IMR-90 (cell line): Measurements from ENCODE around the gene TTC28. TPM values are rescaled to one million over a fixed set of nuclear protein-coding genes. Genes with fewer than 3 reads are reported as not detected.

ENCODE experiments used
- ATAC-seq: fragments of 200-7000 bp; cut with Tn5 transposase; 2 replicates; pipeline ENCODE4 v1.9.1; 2020; ENCODE audit warnings: low read depth, mild to moderate bottlenecking, moderate library complexity
- BruUV-seq: library from RNA; stranded (reverse); fragments of 400-500 nt; replicated peaks from 2 replicates; lab custom pipeline; 2021; lab: Mats Ljungman, UMichigan
- CTCF ChIA-PET: fragments of 300-600 bp; formaldehyde crosslinking; extraction: SDS; loops from one replicate; lab custom pipeline; 2021; ENCODE audit warnings: antibody characterized with exemption; lab: Yijun Ruan, JAX
- POLR2A ChIA-PET: fragments of 300-600 bp; sonication (Branson Sonifier 250); formaldehyde crosslinking; loops from one replicate; lab custom pipeline; 2022; ENCODE audit warnings: antibody characterized with exemption; ENCODE audit not compliant: unreplicated experiment; lab: Charles Lee
- DNase-seq: peaks from one replicate; pipeline ENCODE4 v3.0.0; 2013
- H2AFZ ChIP-seq: replicated peaks from 2 replicates; pipeline ENCODE3; 2013; ENCODE audit warnings: low read length, mild to moderate bottlenecking; ENCODE audit not compliant: poor library complexity
- H2AK5ac ChIP-seq: 2 replicates; pipeline ENCODE4 v1.6.1; 2013; ENCODE audit warnings: low read depth, low read length, inconsistent platforms
- H2AK9ac ChIP-seq: replicated peaks from 2 replicates; pipeline ENCODE3; 2013; ENCODE audit warnings: mild to moderate bottlenecking, low read depth, low read length, moderate library complexity; ENCODE audit not compliant: poor library complexity
- H2BK120ac ChIP-seq: 2 replicates; pipeline ENCODE4 v1.6.1; 2013; ENCODE audit warnings: low read depth, low read length, inconsistent platforms
- H2BK15ac ChIP-seq: 3 replicates; pipeline ENCODE4 v1.6.1; 2013; ENCODE audit warnings: low read depth, low read length, inconsistent platforms
- H2BK20ac ChIP-seq: 2 replicates; pipeline ENCODE4 v1.6.1; 2013; ENCODE audit warnings: low read depth, mild to moderate bottlenecking, inconsistent platforms, low read length, moderate library complexity
- H2BK5ac ChIP-seq: 2 replicates; pipeline ENCODE4 v1.6.1; 2013; ENCODE audit warnings: mild to moderate bottlenecking, low read depth, low read length, inconsistent platforms; ENCODE audit not compliant: poor library complexity, severe bottlenecking
- H3K14ac ChIP-seq: replicated peaks from 2 replicates; pipeline ENCODE4 v1.6.1; 2013; ENCODE audit warnings: low read depth, low read length, inconsistent platforms
- H3K18ac ChIP-seq: 2 replicates; pipeline ENCODE4 v1.6.1; 2013; ENCODE audit warnings: low read depth, low read length, control low read depth
- H3K23ac ChIP-seq: 2 replicates; pipeline ENCODE4 v1.6.1; 2013; ENCODE audit warnings: low read depth, low read length, inconsistent platforms
- H3K27ac ChIP-seq: 2 replicates; pipeline ENCODE4 v1.5.1; 2013; ENCODE audit warnings: mild to moderate bottlenecking, control low read depth, low read length; ENCODE audit not compliant: insufficient read depth
- H3K27me3 ChIP-seq: 2 replicates; pipeline ENCODE4 v1.6.1; 2013; ENCODE audit warnings: low read length; ENCODE audit not compliant: control insufficient read depth, insufficient read depth
- H3K36me3 ChIP-seq: 2 replicates; pipeline ENCODE4 v1.6.1; 2013; ENCODE audit warnings: low read length, mixed read lengths; ENCODE audit not compliant: control insufficient read depth, insufficient read depth
- H3K4ac ChIP-seq: 2 replicates; pipeline ENCODE4 v1.6.1; 2013; ENCODE audit warnings: low read depth, low read length, inconsistent platforms
- H3K4me1 ChIP-seq: 2 replicates; pipeline ENCODE4 v1.6.1; 2013; ENCODE audit warnings: low read length, mixed read lengths; ENCODE audit not compliant: control insufficient read depth, insufficient read depth
- H3K4me2 ChIP-seq: 2 replicates; pipeline ENCODE4 v1.6.1; 2013; ENCODE audit warnings: low read depth, mild to moderate bottlenecking, control low read depth, low read length, moderate library complexity
- H3K4me3 ChIP-seq: 2 replicates; pipeline ENCODE4 v1.5.1; 2013; ENCODE audit warnings: low read depth, mild to moderate bottlenecking, control low read depth, low read length, moderate library complexity; ENCODE audit not compliant: insufficient read depth
- H3K56ac ChIP-seq: 2 replicates; pipeline ENCODE4 v1.6.1; 2013; ENCODE audit warnings: low read length, inconsistent platforms; ENCODE audit not compliant: insufficient read depth; ENCODE audit errors: extremely low read depth
- H3K79me1 ChIP-seq, 2 experiments: 2 replicates each; pipeline ENCODE4 v1.6.1; 2013; ENCODE audit warnings: low read length in 2 of 2, inconsistent platforms in 1 of 2, low read depth in 1 of 2
- H3K9ac ChIP-seq: 2 replicates; pipeline ENCODE4 v1.6.1; 2013; ENCODE audit warnings: low read depth, low read length, control low read depth
- H3K9me1 ChIP-seq: 2 replicates; pipeline ENCODE4 v1.6.1; 2013; ENCODE audit warnings: low read length, inconsistent platforms; ENCODE audit not compliant: insufficient read depth
- H3K9me3 ChIP-seq: 2 replicates; pipeline ENCODE4 v1.6.1; 2013; ENCODE audit warnings: low read length; ENCODE audit not compliant: control insufficient read depth, insufficient read depth
- H4K20me1 ChIP-seq: 2 replicates; pipeline ENCODE4 v1.6.1; 2013; ENCODE audit warnings: low read length, inconsistent platforms; ENCODE audit not compliant: insufficient read depth
- H4K5ac ChIP-seq: 2 replicates; pipeline ENCODE4 v1.6.1; 2013; ENCODE audit warnings: mild to moderate bottlenecking, low read depth, low read length, control low read depth
- H4K8ac ChIP-seq, 2 experiments: 2 replicates each; pipeline ENCODE4 v1.6.1; 2013; ENCODE audit warnings: low read depth in 2 of 2, low read length in 2 of 2, control low read depth in 1 of 2, inconsistent platforms in 1 of 2
- H4K91ac ChIP-seq: 2 replicates; pipeline ENCODE4 v1.6.1; 2013; ENCODE audit warnings: low read depth, low read length, inconsistent platforms; ENCODE audit not compliant: insufficient read depth
- BHLHE40 ChIP-seq: fragments of 150-350 bp; IDR thresholded peaks from 2 replicates; pipeline ENCODE4 v1.6.1; 2016; ENCODE audit warnings: mild to moderate bottlenecking, low read depth, low read length
- CEBPB ChIP-seq: IDR thresholded peaks from 2 replicates; pipeline ENCODE4 v1.6.1; 2012; ENCODE audit warnings: low read depth, low read length, improper control_type of control experiment
- CHD1 ChIP-seq: IDR thresholded peaks from 2 replicates; pipeline ENCODE4 v1.6.1; 2012; ENCODE audit warnings: low read depth, low read length, improper control_type of control experiment
- CTCF ChIP-seq: conservative IDR thresholded peaks from 2 replicates; pipeline ENCODE4 v1.5.1; 2012; ENCODE audit warnings: mild to moderate bottlenecking, low read depth, low read length, improper control_type of control experiment
- FOS ChIP-seq: fragments of 150-350 bp; IDR thresholded peaks from 2 replicates; pipeline ENCODE4 v1.6.1; 2016; ENCODE audit warnings: low read depth, low read length
- MAFK ChIP-seq: IDR thresholded peaks from 2 replicates; pipeline ENCODE4 v1.6.1; 2012; ENCODE audit warnings: low read depth, low read length, improper control_type of control experiment
- MAZ ChIP-seq: IDR thresholded peaks from 2 replicates; pipeline ENCODE4 v1.6.1; 2012; ENCODE audit warnings: low read depth, mild to moderate bottlenecking, low read length, improper control_type of control experiment, moderate library complexity, borderline replicate concordance
- MXI1 ChIP-seq: IDR thresholded peaks from 2 replicates; pipeline ENCODE4 v1.6.1; 2012; ENCODE audit warnings: low read depth, mild to moderate bottlenecking, low read length, moderate library complexity, borderline replicate concordance
- NFE2L2 ChIP-seq: fragments of 150-350 bp; IDR thresholded peaks from 2 replicates; pipeline ENCODE4 v1.6.1; 2016; ENCODE audit warnings: low read depth, mild to moderate bottlenecking, low read length
- POLR2A ChIP-seq: IDR thresholded peaks from 2 replicates; pipeline ENCODE4 v1.6.1; 2012; ENCODE audit warnings: mild to moderate bottlenecking, low read depth, low read length
- RAD21 ChIP-seq: IDR thresholded peaks from 2 replicates; pipeline ENCODE4 v1.6.1; 2012; ENCODE audit warnings: low read length, improper control_type of control experiment
- RCOR1 ChIP-seq: IDR thresholded peaks from 2 replicates; pipeline ENCODE4 v1.6.1; 2012; ENCODE audit warnings: mild to moderate bottlenecking, low read length, improper control_type of control experiment; ENCODE audit not compliant: insufficient replicate concordance
- RFX5 ChIP-seq: IDR thresholded peaks from 2 replicates; pipeline ENCODE4 v1.8.0; 2012; ENCODE audit warnings: low read depth, mild to moderate bottlenecking, low read length, moderate library complexity
- SMC3 ChIP-seq: fragments of 150-350 bp; IDR thresholded peaks from 2 replicates; pipeline ENCODE4 v1.6.1; 2016; ENCODE audit warnings: low read depth, mild to moderate bottlenecking, antibody characterized with exemption, low read length, moderate library complexity
- USF2 ChIP-seq: fragments of 150-350 bp; IDR thresholded peaks from 2 replicates; pipeline ENCODE4 v1.6.1; 2017; ENCODE audit warnings: mild to moderate bottlenecking, antibody characterized with exemption, low read length, low read depth
- WGBS, 2 experiments: methylation state at CpG; one replicate each; pipeline versions ENCODE4 v1.1.5 to v1.1.7; 2013; ENCODE audit warnings: missing lambda C conversion rate in 2 of 2; ENCODE audit not compliant: insufficient read length in 1 of 2; ENCODE audit errors: extremely low coverage in 2 of 2; 5-methylcytosine and 5-hydroxymethylcytosine counted together
- dilution Hi-C: fragments of 300-500 bp; cut with HindIII; formaldehyde crosslinking; loops from one replicate; pipeline ENCODE4 v1.14.3; 2018; ENCODE audit warnings: low sequenced_read_pairs; ENCODE audit not compliant: unreplicated experiment
- in situ Hi-C: fragments of 300-500 bp; cut with MboI; formaldehyde crosslinking; loops from 3 replicates; pipeline ENCODE4 v1.14.3; 2019; ENCODE audit warnings: low sequenced_read_pairs, inconsistent platforms, mixed read lengths
- intact Hi-C: fragments of 100-400 bp; cut with micrococcal nuclease; formaldehyde crosslinking; loops from 2 replicates; pipeline ENCODE4 v1.10.0; 2022
- polyA plus RNA-seq, 3 experiments: library from polyadenylated mRNA; depleted of rRNA; stranded (reverse); fragments of >200 nt; gene quantifications; 2 replicates each; pipeline ENCODE4 v1.2.3, GENCODE V29; 2012; ENCODE audit warnings: low replicate concordance in 1 of 3
- total RNA-seq: library from RNA; depleted of rRNA; stranded (reverse); fragments of >200 nt; gene quantifications from 2 replicates; pipeline ENCODE4 v1.2.3, GENCODE V29; 2012

TTC28 gene
- total and polyA plus RNA-seq, 2 of the 4 experiments (the other 2 are of a cell fraction): 5.6 to 13.3 TPM

- dilution Hi-C loops (no loop called here), intact Hi-C loops (no loop called here), in situ Hi-C loops (no loop called here)
- peak overlapping the region; percentile 53; the same call in 1 of the 2 replicates for H2AK5ac ChIP-seq
- ChIA-PET POLR2A (no interaction called here), CTCF (no interaction called here)
- H4K8ac ChIP-seq: no peak overlapping the region
- H2BK5ac ChIP-seq: no peak overlapping the region
- H3K18ac ChIP-seq: no peak overlapping the region
- H2AFZ ChIP-seq: no peak overlapping the region
- H2AK9ac ChIP-seq: no peak overlapping the region
- no TSS peak for BruUV-seq
- ATAC-seq (no peak), DNase-seq (no peak)
- no peak overlapping the region for H4K5ac ChIP-seq
- no peak overlapping the region for H3K4me2 ChIP-seq
- H3K4me3 ChIP-seq: no peak overlapping the region
- 100% methylated on average over 3 of the region's 15 CpGs; no CpG with 5 or more reads in 1 of the 2 experiments for WGBS, 2 experiments
- H3K79me1 ChIP-seq: peaks cover 0 to 5% of the 10 kb centered on the region in 2 experiments; a peak in 1 of 4 replicates
- peaks cover 51% of the 10 kb centered on the region for H3K36me3 ChIP-seq
- H4K91ac ChIP-seq: no peak overlapping the region
- no peak overlapping the region for H3K27ac ChIP-seq
- peaks cover 18% of the 10 kb centered on the region for H3K9me1 ChIP-seq
- H3K56ac ChIP-seq: no peak overlapping the region
- no peak overlapping the region for H3K14ac ChIP-seq
- no peak overlapping the region for H3K9ac ChIP-seq
- no peak overlapping the region for H3K4ac ChIP-seq
- H3K23ac ChIP-seq: no peak overlapping the region
- no peaks in the 10 kb centered on the region for H3K27me3 ChIP-seq
- H2BK20ac ChIP-seq: no peak overlapping the region; the same call in 1 of the 2 replicates
- no peaks in the 10 kb centered on the region for H4K20me1 ChIP-seq
- no peaks in the 10 kb centered on the region for H3K9me3 ChIP-seq
- H3K4me1 ChIP-seq: peaks cover 13% of the 10 kb centered on the region
- no peak overlapping the region for H2BK15ac ChIP-seq
- no peak for TF ChIP-seq SMC3
- TF ChIP-seq CTCF: no peak
- TF ChIP-seq MAFK: no peak
- TF ChIP-seq FOS: no peak
- no peak for TF ChIP-seq POLR2A
- no peak for TF ChIP-seq BHLHE40
- no peak for TF ChIP-seq CEBPB
- TF ChIP-seq USF2: no peak
- no peak for TF ChIP-seq MAZ
- TF ChIP-seq MXI1: no peak
- TF ChIP-seq CHD1: no peak
- TF ChIP-seq NFE2L2: no peak
- no peak for TF ChIP-seq RAD21
- no peak for TF ChIP-seq RCOR1
- TF ChIP-seq RFX5: no peak
- H2BK120ac ChIP-seq: peak overlapping the region; percentile 45
Measured at GRCh38 chr22:27989758-27990450, 689.7 kb downstream of the TTC28 start.
